ENCODE measurements around the gene FAM210A.

The FAM210A gene

GRCh38 chr18:13620206-13620672 is 106.1 kb downstream of the FAM210A start:
- no peak for DNase-seq

GRCh38 chr18:13619505-13620205 is 106.7 kb downstream of the FAM210A start:
- no peak for DNase-seq

- no peak for DNase-seq
These were observed 107.5 kb downstream of the FAM210A start for GRCh38 chr18:13618760-13619438.

GRCh38 chr18:13617826-13618515 is 108.4 kb downstream of the FAM210A start:
- no peak for DNase-seq

GRCh38 chr18:13616525-13617035 is 109.8 kb downstream of the FAM210A start:
- no peak for DNase-seq

GRCh38 chr18:13616041-13616440 is 110.3 kb downstream of the FAM210A start:
- no peak for DNase-seq

- peak; percentile 24 for DNase-seq
These were observed 110.9 kb downstream of the FAM210A start for GRCh38 chr18:13615432-13615861.

- no peak for DNase-seq
These were observed 111.6 kb downstream of the FAM210A start for GRCh38 chr18:13614641-13615288.

GRCh38 chr18:13613591-13614501 is 112.5 kb downstream of the FAM210A start:
- DNase-seq: no peak

Data from fibroblast of skin of right quadriceps (primary cell).